HL-60 (cell line): ENCODE measurements around the gene OGFR.

ENCODE experiments used
- DNase-seq, 2 experiments: peaks; one replicate each; pipeline ENCODE4 v3.0.0-alpha.2; 2010 to 2020; ENCODE audit warnings: low read depth in 1 of 2, low spot score in 1 of 2
- H3K27ac ChIP-seq: fragments of 250-450 bp; sonication (Bioruptor Pico); replicated peaks from 2 replicates; pipeline ENCODE4 v1.5.1; 2020; ENCODE audit warnings: mild to moderate bottlenecking, moderate library complexity
- H3K27me3 ChIP-seq: fragments of 250-450 bp; sonication (Bioruptor Pico); 2 replicates; pipeline ENCODE4 v1.5.1; 2021; ENCODE audit warnings: mild to moderate bottlenecking, moderate library complexity; ENCODE audit not compliant: insufficient read depth, poor library complexity, severe bottlenecking
- H3K4me3 ChIP-seq: replicated peaks from 2 replicates; pipeline ENCODE4 v1.5.1; 2011; ENCODE audit warnings: mild to moderate bottlenecking, control low read depth, low read length; ENCODE audit not compliant: insufficient read depth
- CTCF ChIP-seq: IDR thresholded peaks from one replicate; pipeline ENCODE4 v1.5.1; 2011; ENCODE audit warnings: low read length, control low read depth, inconsistent platforms; ENCODE audit not compliant: insufficient read depth
- GABPA ChIP-seq: IDR thresholded peaks from 2 replicates; pipeline ENCODE4 v1.6.1; 2012; ENCODE audit warnings: low read depth
- POLR2AphosphoS5 ChIP-seq: IDR thresholded peaks from 2 replicates; pipeline ENCODE4 v1.6.1; 2012; ENCODE audit warnings: low read depth
- REST ChIP-seq: IDR thresholded peaks from 2 replicates; pipeline ENCODE4 v1.6.1; 2012; ENCODE audit warnings: low read depth; ENCODE audit not compliant: insufficient replicate concordance
- SPI1 ChIP-seq: IDR thresholded peaks from 2 replicates; pipeline ENCODE4 v1.6.1; 2012; ENCODE audit warnings: low read depth, mild to moderate bottlenecking, borderline replicate concordance

The OGFR gene

GRCh38 chr20:62779417-62779685, 25.3 kb upstream of the OGFR start:
- no peak overlapping the region for H3K27ac ChIP-seq
- TF ChIP-seq GABPA (no peak), POLR2AphosphoS5 (no peak), CTCF (no peak), REST (no peak), SPI1 (no peak)
- no peak overlapping the region for H3K4me3 ChIP-seq
- no peaks in the 10 kb centered on the region for H3K27me3 ChIP-seq
- DNase-seq, result no peak

- no peak overlapping the region for H3K27ac ChIP-seq
- DNase-seq, result no peak
- H3K27me3 ChIP-seq, result no peaks in the 10 kb centered on the region
- no peak for TF ChIP-seq CTCF
- TF ChIP-seq SPI1, result no peak
- TF ChIP-seq GABPA, result no peak
- TF ChIP-seq REST, result no peak
- no peak for TF ChIP-seq POLR2AphosphoS5
- no peak overlapping the region for H3K4me3 ChIP-seq
These were observed 24.4 kb upstream of the OGFR start for GRCh38 chr20:62780204-62780603.

- Histone ChIP-seq H3K4me3 (no peak overlapping the region), H3K27me3 (no peaks in the 10 kb centered on the region), H3K27ac (no peak overlapping the region)
- TF ChIP-seq SPI1 (no peak), GABPA (no peak)
- DNase-seq, result no peak
These were observed 23.9 kb upstream of the OGFR start for GRCh38 chr20:62780696-62781095.

- no peak for DNase-seq
- Histone ChIP-seq H3K27me3 (no peaks in the 10 kb centered on the region), H3K4me3 (no peak overlapping the region), H3K27ac (no peak overlapping the region)
- TF ChIP-seq GABPA (no peak), CTCF (no peak), SPI1 (no peak), REST (no peak), POLR2AphosphoS5 (no peak)
These were observed 22.3 kb upstream of the OGFR start for GRCh38 chr20:62782149-62782892.
